GM15510 (cell line): Measurements from ENCODE around the gene AKAP11.

Experiments
- POLR2A ChIP-seq: IDR thresholded peaks from 3 replicates; pipeline ENCODE4 v1.6.1; 2011; ENCODE audit warnings: borderline replicate concordance; ENCODE audit not compliant: insufficient read length; ENCODE audit errors: extremely low read depth

The AKAP11 gene

GRCh38 chr13:42305503-42305902, 33.6 kb downstream of the AKAP11 start:
- TF ChIP-seq POLR2A = no peak

GRCh38 chr13:42307461-42307860, 35.5 kb downstream of the AKAP11 start:
- no peak for TF ChIP-seq POLR2A

GRCh38 chr13:42312817-42313431, 41.0 kb downstream of the AKAP11 start:
- TF ChIP-seq POLR2A = no peak

GRCh38 chr13:42318570-42318969, 46.6 kb downstream of the AKAP11 start:
- TF ChIP-seq POLR2A = no peak

GRCh38 chr13:42320375-42320787, 48.4 kb downstream of the AKAP11 start:
- TF ChIP-seq POLR2A = no peak

GRCh38 chr13:42322806-42323205, 50.9 kb downstream of the AKAP11 start:
- no peak for TF ChIP-seq POLR2A

GRCh38 chr13:42324704-42325103, 52.8 kb downstream of the AKAP11 start:
- no peak for TF ChIP-seq POLR2A

- TF ChIP-seq POLR2A = no peak
These were observed 55.8 kb downstream of the AKAP11 start for GRCh38 chr13:42327725-42328124.

- TF ChIP-seq POLR2A = no peak
These were observed 56.7 kb downstream of the AKAP11 start for GRCh38 chr13:42328672-42329071.

- TF ChIP-seq POLR2A = no peak
These were observed 57.3 kb downstream of the AKAP11 start for GRCh38 chr13:42329239-42329638.

- TF ChIP-seq POLR2A = no peak
These were observed 59.1 kb downstream of the AKAP11 start for GRCh38 chr13:42331009-42331408.

- no peak for TF ChIP-seq POLR2A
These were observed 61.8 kb downstream of the AKAP11 start for GRCh38 chr13:42333613-42334328.

- TF ChIP-seq POLR2A = no peak
These were observed 62.4 kb downstream of the AKAP11 start for GRCh38 chr13:42334329-42334706.

GRCh38 chr13:42337808-42338600, 66.1 kb downstream of the AKAP11 start:
- no peak for TF ChIP-seq POLR2A

GRCh38 chr13:42345367-42345766, 73.4 kb downstream of the AKAP11 start:
- no peak for TF ChIP-seq POLR2A
